IPS-18a (cell line): Measurements from ENCODE around the gene ZNF490.
A peak's percentile ranks its signal among the peaks of the same experiment; 100 is the strongest.
"Not testable (repeated sequence)": the region's sequence is repeated elsewhere in the genome, so short reads cannot be mapped to it uniquely, and the experiment has no call there.

Source experiments
- H3K27ac ChIP-seq: one replicate; pipeline ENCODE4 v1.5.1; 2013; ENCODE audit warnings: low read length
- H3K27me3 ChIP-seq: one replicate; pipeline ENCODE4 v1.6.1; 2013; ENCODE audit warnings: mild to moderate bottlenecking, low read length; ENCODE audit not compliant: control insufficient read depth, insufficient read depth
- H3K36me3 ChIP-seq: one replicate; pipeline ENCODE4 v1.6.1; 2013; ENCODE audit warnings: low read depth, low read length; ENCODE audit not compliant: control insufficient read depth
- H3K4me1 ChIP-seq: one replicate; pipeline ENCODE4 v1.6.1; 2013; ENCODE audit warnings: low read depth, low read length; ENCODE audit not compliant: control insufficient read depth
- H3K4me3 ChIP-seq: one replicate; pipeline ENCODE4 v1.5.1; 2013; ENCODE audit warnings: low read length
- H3K9ac ChIP-seq: one replicate; pipeline ENCODE4 v1.6.1; 2013; ENCODE audit warnings: mild to moderate bottlenecking, low read length, moderate library complexity
- H3K9me3 ChIP-seq: one replicate; pipeline ENCODE4 v1.6.1; 2013; ENCODE audit warnings: low read depth, low read length; ENCODE audit not compliant: control insufficient read depth

The ZNF490 gene

GRCh38 chr19:12642506-12642905 lies 31.9 kb upstream of the ZNF490 start:
- no peaks in the 10 kb centered on the region for H3K4me1 ChIP-seq
- no peak overlapping the region for H3K9ac ChIP-seq
- H3K9me3 ChIP-seq, result no peaks in the 10 kb centered on the region
- no peak overlapping the region for H3K27ac ChIP-seq
- no peaks in the 10 kb centered on the region for H3K27me3 ChIP-seq
- no peak overlapping the region for H3K4me3 ChIP-seq
- no peaks in the 10 kb centered on the region for H3K36me3 ChIP-seq

GRCh38 chr19:12641456-12641855 lies 30.8 kb upstream of the ZNF490 start:
- no peaks in the 10 kb centered on the region for H3K4me1 ChIP-seq
- H3K27me3 ChIP-seq, result no peaks in the 10 kb centered on the region
- H3K36me3 ChIP-seq, result no peaks in the 10 kb centered on the region
- no peak overlapping the region for H3K27ac ChIP-seq
- H3K4me3 ChIP-seq, result no peak overlapping the region
- H3K9me3 ChIP-seq, result no peaks in the 10 kb centered on the region
- H3K9ac ChIP-seq, result no peak overlapping the region

DNA sequence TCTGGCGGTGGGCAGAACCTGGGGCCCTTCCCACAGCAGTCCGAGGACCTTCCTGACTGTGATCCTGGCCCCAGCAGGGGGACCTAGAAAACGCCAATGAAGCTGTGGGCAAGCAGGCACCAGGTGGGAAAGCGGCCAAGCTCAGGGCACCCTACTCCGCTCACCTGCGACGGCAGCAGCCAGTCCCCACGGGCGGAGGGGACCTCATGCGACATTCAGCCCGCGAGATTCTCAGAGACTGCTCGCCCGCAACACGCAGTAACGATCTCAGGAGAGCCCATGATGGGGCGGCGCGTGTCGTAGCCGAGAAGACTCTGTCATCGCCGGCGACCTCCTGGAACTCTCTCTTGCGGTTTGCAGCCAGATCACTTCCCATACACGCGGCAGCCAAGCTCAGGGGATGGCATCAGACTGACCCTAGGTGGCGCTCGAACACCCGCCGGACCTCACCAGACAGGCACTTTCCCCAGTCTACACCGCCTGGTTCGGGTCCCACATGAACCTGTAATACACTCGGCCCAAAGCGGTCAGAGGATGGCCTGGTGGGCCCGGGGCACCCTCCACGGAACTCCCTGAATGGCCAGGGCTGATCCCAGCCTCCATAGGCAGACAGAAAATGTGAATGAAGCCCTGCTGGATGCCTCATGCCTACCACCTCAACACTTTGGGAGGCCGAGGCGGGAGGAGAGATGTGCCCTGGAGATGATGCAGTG lies 29.4 kb upstream of the ZNF490 start:
- Histone ChIP-seq H3K4me1 (no peaks in the 10 kb centered on the region), H3K27me3 (no peaks in the 10 kb centered on the region), H3K9ac (no peak overlapping the region), H3K9me3 (no peaks in the 10 kb centered on the region), H3K36me3 (no peaks in the 10 kb centered on the region), H3K27ac (no peak overlapping the region), H3K4me3 (peak overlapping the region; percentile 52)

GRCh38 chr19:12638611-12639182 lies 28.1 kb upstream of the ZNF490 start:
- Histone ChIP-seq H3K9me3 (no peaks in the 10 kb centered on the region), H3K4me1 (no peaks in the 10 kb centered on the region), H3K9ac (no peak overlapping the region), H3K27me3 (no peaks in the 10 kb centered on the region), H3K4me3 (no peak overlapping the region), H3K36me3 (no peaks in the 10 kb centered on the region), H3K27ac (no peak overlapping the region)

GRCh38 chr19:12636631-12637030 lies 26.0 kb upstream of the ZNF490 start:
- no peaks in the 10 kb centered on the region for H3K4me1 ChIP-seq
- H3K36me3 ChIP-seq, result no peaks in the 10 kb centered on the region
- no peaks in the 10 kb centered on the region for H3K27me3 ChIP-seq
- no peak overlapping the region for H3K4me3 ChIP-seq
- no peaks in the 10 kb centered on the region for H3K9me3 ChIP-seq
- no peak overlapping the region for H3K9ac ChIP-seq
- H3K27ac ChIP-seq, result no peak overlapping the region

DNA sequence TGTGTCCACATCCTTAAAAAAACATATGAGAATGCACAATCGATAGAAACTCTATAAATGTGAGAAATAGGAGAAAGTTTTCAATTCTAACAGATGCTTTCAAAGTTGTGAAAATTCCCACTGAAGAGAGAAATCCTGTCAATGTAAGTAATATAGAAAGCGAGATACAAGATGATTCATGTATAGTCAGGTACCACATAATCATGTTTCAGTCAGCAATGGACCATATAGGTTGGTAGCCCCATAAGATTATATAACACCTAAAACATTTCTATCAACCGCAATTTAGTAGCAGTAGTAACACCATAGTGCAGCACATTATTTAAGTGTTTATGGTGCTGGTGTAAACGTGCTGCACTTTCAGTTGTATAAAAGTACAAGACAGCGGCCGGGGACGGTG lies 18.6 kb upstream of the ZNF490 start:
- Histone ChIP-seq H3K27me3 (no peaks in the 10 kb centered on the region), H3K36me3 (peaks cover 36% of the 10 kb centered on the region), H3K27ac (no peak overlapping the region), H3K9ac (no peak overlapping the region), H3K9me3 (peaks cover 34% of the 10 kb centered on the region), H3K4me1 (no peaks in the 10 kb centered on the region), H3K4me3 (no peak overlapping the region)

GRCh38 chr19:12628040-12629022 lies 17.7 kb upstream of the ZNF490 start:
- H3K4me1 ChIP-seq, result no peaks in the 10 kb centered on the region
- H3K9me3 ChIP-seq, result peaks cover 34% of the 10 kb centered on the region
- H3K36me3 ChIP-seq, result peaks cover 40% of the 10 kb centered on the region
- no peaks in the 10 kb centered on the region for H3K27me3 ChIP-seq
- H3K9ac ChIP-seq, result no peak overlapping the region
- H3K4me3 ChIP-seq, result no peak overlapping the region
- H3K27ac ChIP-seq, result no peak overlapping the region

- Histone ChIP-seq H3K4me3 (no peak overlapping the region), H3K27me3 (no peaks in the 10 kb centered on the region), H3K27ac (no peak overlapping the region), H3K36me3 (peaks cover 41% of the 10 kb centered on the region), H3K4me1 (no peaks in the 10 kb centered on the region), H3K9me3 (peaks cover 34% of the 10 kb centered on the region), H3K9ac (no peak overlapping the region)
Measured at GRCh38 chr19:12626958-12627357, 16.3 kb upstream of the ZNF490 start.

- no peak overlapping the region for H3K27ac ChIP-seq
Measured at GRCh38 chr19:12623361-12624031, 12.9 kb upstream of the ZNF490 start.

DNA sequence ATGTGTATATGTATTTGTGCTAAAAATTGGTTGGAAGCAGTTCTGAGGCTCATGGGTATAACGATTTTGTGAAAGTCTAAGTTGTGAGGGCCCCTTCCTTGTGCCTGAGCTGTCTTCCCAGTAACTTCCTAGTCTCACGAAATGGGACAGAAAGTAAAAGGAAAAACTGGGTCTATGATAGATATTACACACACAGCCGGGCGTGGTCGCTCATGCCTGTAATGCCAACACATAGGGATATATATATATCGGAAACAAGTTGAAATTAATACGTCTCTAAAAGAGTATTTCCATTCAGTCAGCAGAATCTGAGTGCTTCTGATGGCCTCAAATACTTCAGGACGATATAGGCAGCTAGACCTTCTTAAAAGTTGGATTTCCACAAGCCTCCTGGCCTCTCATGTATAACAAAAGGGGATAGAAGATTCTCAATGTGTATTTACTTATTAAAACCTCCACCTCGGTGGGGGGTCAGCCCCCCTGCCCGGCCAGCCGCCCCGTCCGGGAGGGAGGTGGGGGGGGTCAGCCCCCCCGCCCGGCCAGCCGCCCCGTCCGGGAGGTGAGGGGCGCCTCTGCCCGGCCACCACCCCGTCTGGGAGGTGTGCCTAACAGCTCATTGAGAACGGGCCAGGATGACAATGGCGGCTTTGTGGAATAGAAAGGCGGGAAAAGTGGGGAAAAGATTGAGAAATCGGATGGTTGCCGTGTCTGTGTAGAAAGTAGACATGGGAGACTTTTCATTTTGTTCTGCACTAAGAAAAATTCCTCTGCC lies 10.8 kb upstream of the ZNF490 start:
- H3K9me3 ChIP-seq, result not testable (repeated sequence)

More at GRCh38 chr19:12623361-12624031, 12.9 kb upstream of the ZNF490 start:
- Histone ChIP-seq H3K9ac (no peak overlapping the region), H3K9me3 (peaks cover 17% of the 10 kb centered on the region), H3K36me3 (peaks cover 29% of the 10 kb centered on the region), H3K27me3 (no peaks in the 10 kb centered on the region), H3K4me3 (no peak overlapping the region), H3K4me1 (no peaks in the 10 kb centered on the region)

More for the DNA sequence above, 10.8 kb upstream of the ZNF490 start:
- H3K9ac ChIP-seq, H3K4me3 ChIP-seq, H3K27me3 ChIP-seq, H3K4me1 ChIP-seq, H3K27ac ChIP-seq: not testable (repeated sequence)
- peaks cover 14% of the 10 kb centered on the region for H3K36me3 ChIP-seq
